Measurements from ENCODE around the gene PINLYP. TPM values are rescaled to one million over a fixed set of nuclear protein-coding genes. Genes with fewer than 3 reads are reported as not detected.
A peak's percentile ranks its signal among the peaks of the same experiment; 100 is the strongest.

PINLYP gene
- total and polyA plus RNA-seq, 8 donors, result 0.51 to 7.2 (median 0.85) TPM

DNA sequence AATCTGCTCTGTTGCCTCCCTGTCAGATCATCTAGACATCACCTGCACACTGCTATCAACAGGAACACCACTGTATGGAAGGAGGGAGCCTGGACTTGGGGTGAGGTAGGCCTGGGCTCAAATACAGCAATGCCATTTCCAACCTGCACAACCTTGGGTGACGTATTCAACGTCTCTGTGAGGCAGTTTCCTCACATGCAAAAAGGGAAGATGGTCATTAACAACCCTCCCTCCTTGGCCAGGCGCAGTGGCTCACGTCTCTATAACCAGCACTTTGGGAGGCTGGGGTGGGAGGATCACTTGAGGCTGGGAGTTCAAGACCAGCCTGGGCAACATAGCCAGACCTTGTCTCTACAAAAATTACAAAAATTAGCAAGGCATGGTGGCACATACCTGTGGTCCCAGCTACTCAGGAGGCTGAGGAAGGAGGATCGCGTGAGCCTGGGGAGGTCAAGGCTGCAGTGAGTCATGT is 13.3 kb upstream of the PINLYP start:
- H3K27ac ChIP-seq, result peak overlapping the region in 2 of 4 donors; percentile 11 to 42
- ATAC-seq (peak in 1 of 4 donors; percentile 6), DNase-seq (no peak), FAIRE-seq (no peak)
- intact Hi-C loops (cut with DNase I), result no loop called here
- H3K36me3 ChIP-seq, result no peaks in the 10 kb centered on the region
- no peak overlapping the region for H3K4me3 ChIP-seq
- H3K9me3 ChIP-seq, result no peaks in the 10 kb centered on the region
- WGBS, 2 donors, result 93 to 96% methylated on average over 6 of the region's 6 CpGs
- TF ChIP-seq, protein P1, sequence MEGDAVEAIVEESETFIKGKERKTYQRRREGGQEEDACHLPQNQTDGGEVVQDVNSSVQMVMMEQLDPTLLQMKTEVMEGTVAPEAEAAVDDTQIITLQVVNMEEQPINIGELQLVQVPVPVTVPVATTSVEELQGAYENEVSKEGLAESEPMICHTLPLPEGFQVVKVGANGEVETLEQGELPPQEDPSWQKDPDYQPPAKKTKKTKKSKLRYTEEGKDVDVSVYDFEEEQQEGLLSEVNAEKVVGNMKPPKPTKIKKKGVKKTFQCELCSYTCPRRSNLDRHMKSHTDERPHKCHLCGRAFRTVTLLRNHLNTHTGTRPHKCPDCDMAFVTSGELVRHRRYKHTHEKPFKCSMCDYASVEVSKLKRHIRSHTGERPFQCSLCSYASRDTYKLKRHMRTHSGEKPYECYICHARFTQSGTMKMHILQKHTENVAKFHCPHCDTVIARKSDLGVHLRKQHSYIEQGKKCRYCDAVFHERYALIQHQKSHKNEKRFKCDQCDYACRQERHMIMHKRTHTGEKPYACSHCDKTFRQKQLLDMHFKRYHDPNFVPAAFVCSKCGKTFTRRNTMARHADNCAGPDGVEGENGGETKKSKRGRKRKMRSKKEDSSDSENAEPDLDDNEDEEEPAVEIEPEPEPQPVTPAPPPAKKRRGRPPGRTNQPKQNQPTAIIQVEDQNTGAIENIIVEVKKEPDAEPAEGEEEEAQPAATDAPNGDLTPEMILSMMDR (IDR thresholded peaks at IDR 0.05), result no peak
- no peaks in the 10 kb centered on the region for H3K4me1 ChIP-seq
- no peaks in the 10 kb centered on the region for H3K27me3 ChIP-seq

GRCh38 chr19:43562698-43563241 is 12.8 kb upstream of the PINLYP start:
- peak in 3 of 4 donors; percentile 80 to 87 (median 86) for ATAC-seq
- 76 to 82% methylated on average over 14 of the region's 14 CpGs for WGBS, 2 donors
- TF ChIP-seq, protein P1 (IDR thresholded peaks at IDR 0.05), result no peak
- Histone ChIP-seq H3K27ac (peak overlapping the region in 2 of 4 donors; percentile 39 to 42), H3K4me1 (no peaks in the 10 kb centered on the region), H3K36me3 (no peaks in the 10 kb centered on the region), H3K9me3 (no peaks in the 10 kb centered on the region), H3K27me3 (no peaks in the 10 kb centered on the region), H3K4me3 (no peak overlapping the region)
- peak in 3 of 6 donors; percentile 46 to 71 (median 66) for DNase-seq
- FAIRE-seq, result no peak
- intact Hi-C loops (cut with DNase I), result no loop called here

GRCh38 chr19:43563816-43564457 is 11.7 kb upstream of the PINLYP start:
- WGBS, 2 donors, result 88 to 89% methylated on average over 10 of the region's 10 CpGs

DNA sequence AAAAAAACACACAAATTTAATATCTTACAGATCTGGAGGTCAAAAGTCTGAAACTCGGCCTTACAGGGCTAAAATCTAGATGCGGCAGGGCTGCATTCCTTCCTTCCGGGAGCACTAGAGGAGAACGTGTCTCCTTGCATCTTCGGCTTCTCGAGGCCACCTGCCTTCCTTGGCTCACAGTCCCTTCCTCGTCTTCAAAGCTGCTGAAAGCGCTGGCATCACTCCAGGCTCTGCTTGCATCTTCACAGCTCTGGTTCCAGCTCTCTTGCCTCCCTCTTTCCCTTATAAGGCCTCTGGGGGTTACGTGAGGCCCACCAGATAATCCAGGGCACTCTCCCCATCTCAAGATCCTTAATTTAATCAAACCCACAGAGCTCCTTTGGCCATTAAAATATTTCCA is 10.8 kb upstream of the PINLYP start:
- DNase-seq, result no peak
- Histone ChIP-seq H3K27me3 (no peaks in the 10 kb centered on the region), H3K36me3 (no peaks in the 10 kb centered on the region), H3K27ac (no peak overlapping the region), H3K4me3 (no peak overlapping the region), H3K9me3 (no peaks in the 10 kb centered on the region), H3K4me1 (no peaks in the 10 kb centered on the region)
- intact Hi-C loops (cut with DNase I), result no loop called here
- FAIRE-seq, result no peak
- 81 to 94% methylated on average over 9 of the region's 9 CpGs for WGBS, 2 donors
- no peak for ATAC-seq
- TF ChIP-seq, protein P1 (IDR thresholded peaks at IDR 0.05), result no peak

More at GRCh38 chr19:43563816-43564457, 11.7 kb upstream of the PINLYP start:
- FAIRE-seq (no peak), ATAC-seq (no peak), DNase-seq (no peak)
- H3K36me3 ChIP-seq, result no peaks in the 10 kb centered on the region
- intact Hi-C loops (cut with DNase I), result no loop called here
- no peaks in the 10 kb centered on the region for H3K9me3 ChIP-seq
- H3K27me3 ChIP-seq, result no peaks in the 10 kb centered on the region
- TF ChIP-seq, protein P1 (IDR thresholded peaks at IDR 0.05), result no peak
- H3K27ac ChIP-seq, result no peak overlapping the region
- no peaks in the 10 kb centered on the region for H3K4me1 ChIP-seq
- H3K4me3 ChIP-seq, result no peak overlapping the region

- 64 to 67% methylated on average over 5 of the region's 5 CpGs for WGBS, 2 donors
Measured at GRCh38 chr19:43569657-43570056, 5.9 kb upstream of the PINLYP start.

More at GRCh38 chr19:43569657-43570056, 5.9 kb upstream of the PINLYP start:
- TF ChIP-seq, protein P1 (IDR thresholded peaks at IDR 0.05), result no peak
- DNase-seq, result no peak
- intact Hi-C loops (cut with DNase I), result no loop called here
- Histone ChIP-seq H3K4me1 (peaks cover 0 to 5% (median 3%) of the 10 kb centered on the region in 3 donors), H3K36me3 (no peaks in the 10 kb centered on the region), H3K27ac (no peak overlapping the region), H3K9me3 (no peaks in the 10 kb centered on the region), H3K27me3 (no peaks in the 10 kb centered on the region), H3K4me3 (no peak overlapping the region)
- FAIRE-seq, result no peak
- ATAC-seq, result no peak
